GM18867 (cell line): Measurements from ENCODE around the gene DIAPH1.

Source experiments
- ATAC-seq: cut with Tn5 transposase; IDR thresholded peaks from one replicate; pipeline ENCODE4 v1.9.1; 2021; ENCODE audit warnings: mild to moderate bottlenecking, moderate library complexity; ENCODE audit not compliant: unreplicated experiment

DIAPH1 gene

GRCh38 chr5:141618804-141619554 lies at the start of gene DIAPH1:
Gene DIAPH1 (minus strand): TSS chr5:141619000. CDS start chr5:141618914, 86 bp downstream.
- peak; percentile 86 for ATAC-seq

GRCh38 chr5:141665995-141666940 lies 47.5 kb upstream of the DIAPH1 start:
- ATAC-seq: no peak

- peak; percentile 96 for ATAC-seq
Observed at GRCh38 chr5:141664733-141665461, 46.1 kb upstream of the DIAPH1 start.

GRCh38 chr5:141663506-141663905 lies 44.7 kb upstream of the DIAPH1 start:
- ATAC-seq: no peak

- ATAC-seq: no peak
Observed at GRCh38 chr5:141662028-141662427, 43.2 kb upstream of the DIAPH1 start.

GRCh38 chr5:141657937-141658545 lies 39.2 kb upstream of the DIAPH1 start:
- ATAC-seq: peak; percentile 68

GRCh38 chr5:141657404-141657803 lies 38.6 kb upstream of the DIAPH1 start:
- no peak for ATAC-seq

- ATAC-seq: no peak
Observed at GRCh38 chr5:141656396-141656795, 37.6 kb upstream of the DIAPH1 start.

GRCh38 chr5:141655020-141655419 lies 36.2 kb upstream of the DIAPH1 start:
- ATAC-seq: no peak

- no peak for ATAC-seq
Observed at GRCh38 chr5:141654298-141654697, 35.5 kb upstream of the DIAPH1 start.

GRCh38 chr5:141651728-141652105 lies 32.9 kb upstream of the DIAPH1 start:
- no peak for ATAC-seq

- ATAC-seq: peak; percentile 94
Observed at GRCh38 chr5:141650851-141651727, 32.3 kb upstream of the DIAPH1 start, which contains the start of gene FCHSD1. Gene FCHSD1 (minus strand): TSS chr5:141651418. CDS start chr5:141651368, 50 bp downstream.

- no peak for ATAC-seq
Observed at GRCh38 chr5:141649972-141650371, 31.2 kb upstream of the DIAPH1 start.

- ATAC-seq: no peak
Observed at GRCh38 chr5:141649056-141649688, 30.4 kb upstream of the DIAPH1 start.

- no peak for ATAC-seq
Observed at GRCh38 chr5:141647851-141648250, 29.1 kb upstream of the DIAPH1 start.

- ATAC-seq: no peak
Observed at GRCh38 chr5:141647242-141647641, 28.4 kb upstream of the DIAPH1 start.

- no peak for ATAC-seq
Observed at GRCh38 chr5:141646026-141646425, 27.2 kb upstream of the DIAPH1 start.

GRCh38 chr5:141641634-141642267 lies 23.0 kb upstream of the DIAPH1 start:
- ATAC-seq: peak; percentile 61

GRCh38 chr5:141640698-141641097 lies 21.9 kb upstream of the DIAPH1 start:
- ATAC-seq: no peak
